HL-60 (cell line): Measurements from ENCODE around the gene HYCC2.

ENCODE experiments used
- DNase-seq, 2 experiments: peaks; one replicate each; pipeline ENCODE4 v3.0.0-alpha.2; 2010 to 2020; ENCODE audit warnings: low read depth in 1 of 2, low spot score in 1 of 2
- H3K27ac ChIP-seq: fragments of 250-450 bp; sonication (Bioruptor Pico); replicated peaks from 2 replicates; pipeline ENCODE4 v1.5.1; 2020; ENCODE audit warnings: mild to moderate bottlenecking, moderate library complexity
- H3K27me3 ChIP-seq: fragments of 250-450 bp; sonication (Bioruptor Pico); 2 replicates; pipeline ENCODE4 v1.5.1; 2021; ENCODE audit warnings: mild to moderate bottlenecking, moderate library complexity; ENCODE audit not compliant: insufficient read depth, poor library complexity, severe bottlenecking
- H3K4me3 ChIP-seq: replicated peaks from 2 replicates; pipeline ENCODE4 v1.5.1; 2011; ENCODE audit warnings: mild to moderate bottlenecking, control low read depth, low read length; ENCODE audit not compliant: insufficient read depth
- GABPA ChIP-seq: IDR thresholded peaks from 2 replicates; pipeline ENCODE4 v1.6.1; 2012; ENCODE audit warnings: low read depth
- POLR2AphosphoS5 ChIP-seq: IDR thresholded peaks from 2 replicates; pipeline ENCODE4 v1.6.1; 2012; ENCODE audit warnings: low read depth
- SPI1 ChIP-seq: IDR thresholded peaks from 2 replicates; pipeline ENCODE4 v1.6.1; 2012; ENCODE audit warnings: low read depth, mild to moderate bottlenecking, borderline replicate concordance
- TF ChIP-seq, protein P1 (sequence below): IDR thresholded peaks from one replicate; pipeline ENCODE4 v1.5.1; 2011; ENCODE audit warnings: low read length, control low read depth, inconsistent platforms; ENCODE audit not compliant: insufficient read depth
- TF ChIP-seq, protein P2 (sequence below): IDR thresholded peaks from 2 replicates; pipeline ENCODE4 v1.6.1; 2012; ENCODE audit warnings: low read depth; ENCODE audit not compliant: insufficient replicate concordance

Gene HYCC2

DNA sequence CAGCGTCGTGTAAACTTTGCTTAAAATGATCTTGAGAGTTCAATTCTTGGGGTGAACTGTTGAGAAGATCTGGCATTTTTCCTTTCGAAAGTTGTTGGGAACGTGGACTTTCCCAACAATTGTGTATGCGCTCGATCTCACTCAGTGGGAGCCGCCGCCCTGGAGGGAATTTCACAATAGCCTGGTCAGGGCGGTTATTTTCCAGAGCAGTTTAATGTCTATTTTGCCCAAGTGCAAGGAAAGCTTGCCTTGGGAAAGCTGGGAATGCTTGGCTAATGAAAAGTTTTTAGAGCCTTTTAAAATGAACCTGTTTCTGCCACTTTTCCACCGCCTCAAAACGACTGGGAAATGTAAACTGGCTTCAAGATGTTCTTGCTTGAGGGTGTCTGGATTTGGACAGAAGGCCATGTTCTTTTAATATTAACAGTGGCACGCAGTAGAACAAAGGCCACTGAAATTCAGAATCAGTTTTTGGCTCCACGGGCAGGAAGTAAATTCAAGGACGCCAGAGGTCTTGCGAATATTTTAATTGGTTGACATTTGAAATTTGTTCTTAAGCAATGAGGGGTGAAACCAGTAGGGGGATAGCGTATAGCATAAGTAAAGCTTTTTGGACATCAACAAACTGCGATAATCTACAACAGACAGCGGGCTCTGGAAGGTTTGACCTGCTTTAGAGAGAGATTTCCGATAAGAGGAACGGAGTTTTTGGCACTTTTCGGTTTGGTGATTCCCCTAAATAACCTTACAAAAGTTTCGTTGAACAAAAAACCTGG, 45.7 kb upstream of the HYCC2 start:
- H3K27ac ChIP-seq: peak overlapping the region; percentile 98
- DNase-seq: peak; percentile 65 to 72
- TF ChIP-seq SPI1 (no peak), GABPA (no peak), POLR2AphosphoS5 (no peak)
- TF ChIP-seq, protein P1, sequence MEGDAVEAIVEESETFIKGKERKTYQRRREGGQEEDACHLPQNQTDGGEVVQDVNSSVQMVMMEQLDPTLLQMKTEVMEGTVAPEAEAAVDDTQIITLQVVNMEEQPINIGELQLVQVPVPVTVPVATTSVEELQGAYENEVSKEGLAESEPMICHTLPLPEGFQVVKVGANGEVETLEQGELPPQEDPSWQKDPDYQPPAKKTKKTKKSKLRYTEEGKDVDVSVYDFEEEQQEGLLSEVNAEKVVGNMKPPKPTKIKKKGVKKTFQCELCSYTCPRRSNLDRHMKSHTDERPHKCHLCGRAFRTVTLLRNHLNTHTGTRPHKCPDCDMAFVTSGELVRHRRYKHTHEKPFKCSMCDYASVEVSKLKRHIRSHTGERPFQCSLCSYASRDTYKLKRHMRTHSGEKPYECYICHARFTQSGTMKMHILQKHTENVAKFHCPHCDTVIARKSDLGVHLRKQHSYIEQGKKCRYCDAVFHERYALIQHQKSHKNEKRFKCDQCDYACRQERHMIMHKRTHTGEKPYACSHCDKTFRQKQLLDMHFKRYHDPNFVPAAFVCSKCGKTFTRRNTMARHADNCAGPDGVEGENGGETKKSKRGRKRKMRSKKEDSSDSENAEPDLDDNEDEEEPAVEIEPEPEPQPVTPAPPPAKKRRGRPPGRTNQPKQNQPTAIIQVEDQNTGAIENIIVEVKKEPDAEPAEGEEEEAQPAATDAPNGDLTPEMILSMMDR: no peak
- TF ChIP-seq, protein P2, sequence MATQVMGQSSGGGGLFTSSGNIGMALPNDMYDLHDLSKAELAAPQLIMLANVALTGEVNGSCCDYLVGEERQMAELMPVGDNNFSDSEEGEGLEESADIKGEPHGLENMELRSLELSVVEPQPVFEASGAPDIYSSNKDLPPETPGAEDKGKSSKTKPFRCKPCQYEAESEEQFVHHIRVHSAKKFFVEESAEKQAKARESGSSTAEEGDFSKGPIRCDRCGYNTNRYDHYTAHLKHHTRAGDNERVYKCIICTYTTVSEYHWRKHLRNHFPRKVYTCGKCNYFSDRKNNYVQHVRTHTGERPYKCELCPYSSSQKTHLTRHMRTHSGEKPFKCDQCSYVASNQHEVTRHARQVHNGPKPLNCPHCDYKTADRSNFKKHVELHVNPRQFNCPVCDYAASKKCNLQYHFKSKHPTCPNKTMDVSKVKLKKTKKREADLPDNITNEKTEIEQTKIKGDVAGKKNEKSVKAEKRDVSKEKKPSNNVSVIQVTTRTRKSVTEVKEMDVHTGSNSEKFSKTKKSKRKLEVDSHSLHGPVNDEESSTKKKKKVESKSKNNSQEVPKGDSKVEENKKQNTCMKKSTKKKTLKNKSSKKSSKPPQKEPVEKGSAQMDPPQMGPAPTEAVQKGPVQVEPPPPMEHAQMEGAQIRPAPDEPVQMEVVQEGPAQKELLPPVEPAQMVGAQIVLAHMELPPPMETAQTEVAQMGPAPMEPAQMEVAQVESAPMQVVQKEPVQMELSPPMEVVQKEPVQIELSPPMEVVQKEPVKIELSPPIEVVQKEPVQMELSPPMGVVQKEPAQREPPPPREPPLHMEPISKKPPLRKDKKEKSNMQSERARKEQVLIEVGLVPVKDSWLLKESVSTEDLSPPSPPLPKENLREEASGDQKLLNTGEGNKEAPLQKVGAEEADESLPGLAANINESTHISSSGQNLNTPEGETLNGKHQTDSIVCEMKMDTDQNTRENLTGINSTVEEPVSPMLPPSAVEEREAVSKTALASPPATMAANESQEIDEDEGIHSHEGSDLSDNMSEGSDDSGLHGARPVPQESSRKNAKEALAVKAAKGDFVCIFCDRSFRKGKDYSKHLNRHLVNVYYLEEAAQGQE: no peak
- peak overlapping the region; percentile 85 for H3K4me3 ChIP-seq
- no peaks in the 10 kb centered on the region for H3K27me3 ChIP-seq

DNA sequence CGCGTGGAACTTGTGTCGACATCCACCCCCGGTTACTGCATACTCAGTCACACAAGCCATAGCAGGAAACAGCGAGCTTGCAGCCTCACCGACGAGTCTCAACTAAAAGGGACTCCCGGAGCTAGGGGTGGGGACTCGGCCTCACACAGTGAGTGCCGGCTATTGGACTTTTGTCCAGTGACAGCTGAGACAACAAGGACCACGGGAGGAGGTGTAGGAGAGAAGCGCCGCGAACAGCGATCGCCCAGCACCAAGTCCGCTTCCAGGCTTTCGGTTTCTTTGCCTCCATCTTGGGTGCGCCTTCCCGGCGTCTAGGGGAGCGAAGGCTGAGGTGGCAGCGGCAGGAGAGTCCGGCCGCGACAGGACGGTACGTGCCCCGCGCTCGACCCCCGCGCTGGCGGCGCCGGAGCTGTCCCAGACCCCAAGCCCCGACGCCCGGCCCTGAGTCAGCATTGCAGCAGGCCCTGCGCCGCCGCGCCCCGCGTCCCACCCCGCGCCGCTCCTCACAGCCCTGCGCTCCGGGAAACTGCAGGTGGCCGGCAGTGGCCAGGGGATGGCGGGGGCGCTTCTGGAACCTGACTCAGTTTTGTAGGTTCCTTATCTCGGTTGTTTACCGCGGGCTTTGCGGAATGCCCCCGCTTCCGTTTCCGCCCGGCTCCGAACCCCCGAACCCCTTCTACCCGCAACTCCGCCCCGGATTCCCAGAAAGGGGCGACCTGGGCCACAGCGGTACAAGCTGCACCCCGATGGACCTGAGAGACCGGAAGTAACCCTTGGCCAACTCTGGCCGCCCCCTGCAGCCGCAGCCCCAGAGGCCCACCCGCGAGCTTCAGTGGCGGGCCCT, 44.9 kb upstream of the HYCC2 start, which contains the start of gene CFLAR:
Gene CFLAR (plus strand): TSS at position 50 of the 844 bp plus-strand sequence. CDS start 13,702 bp downstream, outside the sequence.
- TF ChIP-seq POLR2AphosphoS5 (peak; percentile 87), SPI1 (no peak; the same call in 1 of the 2 replicates), GABPA (peak; percentile 79)
- TF ChIP-seq, protein P2: peak; percentile 28
- TF ChIP-seq, protein P1: no peak
- Histone ChIP-seq H3K27ac (peak within 1 kb of the TSS; percentile 98), H3K27me3 (no peaks in the 10 kb centered on the region), H3K4me3 (peak within 1 kb of the TSS; percentile 85)
- DNase-seq: peak; percentile 91 to 94

DNA sequence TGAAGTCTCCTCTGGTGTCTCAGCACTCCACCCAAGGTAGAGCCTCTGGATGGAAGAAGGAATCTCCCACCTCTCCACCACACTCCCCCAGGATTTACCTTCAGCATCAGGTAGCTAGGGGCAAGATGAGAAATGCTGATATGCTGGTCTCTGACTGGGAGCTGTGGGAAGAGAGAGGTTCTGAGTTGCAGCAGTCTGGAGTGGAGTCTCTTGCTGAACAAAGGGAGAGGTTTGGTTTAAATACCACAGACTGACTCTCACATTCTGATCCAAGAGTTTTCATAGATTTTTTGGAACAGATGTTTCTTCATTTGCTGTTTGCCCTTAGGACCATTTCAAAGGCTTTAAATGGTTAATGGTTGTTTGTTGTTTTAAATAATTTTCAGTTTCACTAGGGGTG, 43.4 kb upstream of the HYCC2 start:
- TF ChIP-seq, protein P2: no peak
- TF ChIP-seq, protein P1: no peak
- TF ChIP-seq POLR2AphosphoS5 (no peak), GABPA (no peak), SPI1 (no peak)
- H3K27me3 ChIP-seq: no peaks in the 10 kb centered on the region
- no peak overlapping the region for H3K4me3 ChIP-seq
- no peak for DNase-seq
- H3K27ac ChIP-seq: peak overlapping the region; percentile 98
